ENCODE data around the gene OR51V1.
"Not testable (repeated sequence)": the region's sequence is repeated elsewhere in the genome, so short reads cannot be mapped to it uniquely, and the experiment has no call there.

Gene OR51V1

DNA sequence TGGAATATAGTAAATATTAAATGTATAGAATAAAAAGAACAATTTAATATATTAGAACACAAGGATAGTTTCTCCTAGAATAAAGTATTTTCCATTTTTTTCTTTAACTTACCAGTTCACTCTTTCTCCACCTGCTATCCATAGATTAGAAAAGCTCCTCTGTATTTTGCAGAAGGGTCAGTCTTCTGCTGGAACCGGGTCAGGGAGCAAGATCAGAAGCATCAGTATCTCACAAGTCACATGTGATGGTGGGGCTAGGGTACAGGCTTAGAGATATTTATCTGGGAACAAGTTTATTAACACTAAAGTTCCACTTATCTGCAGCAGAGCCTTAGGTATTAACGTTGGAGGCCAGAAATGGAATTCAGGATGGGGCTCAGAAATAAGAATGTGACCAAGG, 28.6 kb downstream of the OR51V1 start:
- no peak for DNase-seq (ENCODE audit: low read depth in 2 of 2)

DNA sequence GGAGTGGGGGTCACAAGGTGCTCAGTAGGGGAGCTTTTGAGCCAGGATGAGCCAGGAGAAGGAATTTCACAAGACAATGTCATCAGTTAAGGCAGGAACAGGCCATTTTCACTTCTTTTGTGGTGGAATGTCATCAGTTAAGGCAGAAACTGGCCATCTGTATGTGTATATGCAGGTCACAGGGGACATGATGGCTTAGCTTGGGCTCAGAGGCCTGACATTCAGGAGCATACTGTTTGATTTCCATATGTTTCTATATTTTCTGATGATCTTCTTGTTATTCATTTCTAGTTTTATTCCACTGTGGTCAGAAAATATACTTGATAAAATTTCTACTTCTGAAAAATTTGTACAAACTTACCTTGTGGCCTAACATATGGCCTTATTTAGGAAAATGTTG, 34.6 kb downstream of the OR51V1 start:
- not testable (repeated sequence) for DNase-seq (ENCODE audit: low read depth in 2 of 2)

DNA sequence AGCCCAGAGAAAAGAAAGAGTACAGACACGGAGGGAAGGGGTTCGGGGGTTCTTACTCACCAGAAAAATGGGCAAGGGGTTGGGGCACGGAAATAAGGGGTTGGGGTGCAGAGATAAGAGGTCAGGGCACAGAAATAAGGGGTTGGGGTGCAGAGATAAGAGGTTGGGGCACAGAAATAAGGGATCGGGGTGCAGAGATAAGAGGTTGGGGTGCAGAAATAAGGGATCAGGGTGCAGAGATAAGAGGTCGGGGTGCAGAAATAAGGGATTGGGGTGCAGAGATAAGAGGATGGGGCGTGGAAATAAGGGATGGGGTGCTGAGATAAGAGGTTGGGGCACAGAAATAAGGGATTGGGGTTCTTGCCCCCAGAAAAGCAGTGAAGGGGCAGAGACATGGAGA, 35.7 kb downstream of the OR51V1 start:
- not testable (repeated sequence) for DNase-seq (ENCODE audit: low read depth in 2 of 2)

DNA sequence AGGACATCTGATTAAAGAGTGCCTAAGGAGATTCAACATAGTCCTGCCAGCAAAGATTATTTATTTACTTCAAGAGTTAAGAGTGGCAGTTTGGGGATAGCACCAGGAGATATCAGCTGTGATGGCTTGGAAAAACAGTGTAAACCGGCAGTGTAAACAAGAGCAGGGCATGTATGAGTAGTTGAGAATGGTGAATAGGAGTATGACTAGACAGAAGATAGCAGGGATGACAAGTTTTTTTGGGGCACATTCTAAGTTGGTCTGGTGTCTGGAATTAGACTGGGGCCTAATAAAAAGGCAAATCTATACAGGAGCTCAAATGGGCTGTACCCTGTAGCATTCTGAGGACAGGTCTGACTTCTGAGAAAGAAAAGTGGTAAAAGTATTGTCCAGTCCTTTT, 39.4 kb downstream of the OR51V1 start:
- DNase-seq (ENCODE audit: low read depth in 2 of 2), result not testable (repeated sequence)

DNA sequence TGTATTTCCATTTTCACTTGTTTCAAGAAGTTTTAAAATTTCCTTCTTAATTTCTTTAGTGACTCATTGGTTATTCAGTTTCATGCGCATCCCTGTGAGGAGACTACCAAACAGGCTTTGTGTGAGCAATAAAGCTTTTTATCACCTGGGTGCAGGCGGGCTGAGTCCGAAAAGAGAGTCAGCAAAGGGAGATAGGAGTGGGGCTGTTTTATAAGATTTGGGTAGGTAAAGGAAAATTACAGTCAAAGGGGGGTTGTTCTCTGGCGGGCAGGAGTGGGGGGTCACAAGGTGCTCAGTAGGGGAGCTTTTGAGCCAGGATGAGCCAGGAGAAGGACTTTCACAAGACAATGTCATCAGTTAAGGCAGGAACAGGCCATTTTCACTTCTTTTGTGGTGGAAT, 40.3 kb downstream of the OR51V1 start:
- DNase-seq (ENCODE audit: low read depth in 2 of 2), result not testable (repeated sequence)

DNA sequence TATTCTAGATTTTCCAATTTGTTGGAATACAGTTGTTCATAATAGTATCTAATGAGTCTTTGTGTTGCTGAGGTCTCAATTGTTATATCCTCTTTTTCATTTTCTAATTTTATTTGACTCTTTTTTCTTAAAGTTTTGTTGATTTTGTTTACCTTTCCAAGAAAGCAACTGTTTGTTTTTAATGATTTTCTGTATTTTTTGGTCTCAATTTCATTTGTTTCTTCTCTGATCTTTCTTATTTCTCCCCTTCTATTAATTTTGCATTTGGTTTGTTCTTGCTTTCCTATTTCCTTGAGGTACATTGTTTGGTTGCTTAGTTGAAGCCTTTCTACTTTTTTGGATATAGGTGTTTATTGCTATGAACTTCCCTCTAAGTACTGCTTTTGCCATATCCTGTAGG, 40.7 kb downstream of the OR51V1 start:
- no peak for DNase-seq (ENCODE audit: low read depth in 2 of 2)

DNA sequence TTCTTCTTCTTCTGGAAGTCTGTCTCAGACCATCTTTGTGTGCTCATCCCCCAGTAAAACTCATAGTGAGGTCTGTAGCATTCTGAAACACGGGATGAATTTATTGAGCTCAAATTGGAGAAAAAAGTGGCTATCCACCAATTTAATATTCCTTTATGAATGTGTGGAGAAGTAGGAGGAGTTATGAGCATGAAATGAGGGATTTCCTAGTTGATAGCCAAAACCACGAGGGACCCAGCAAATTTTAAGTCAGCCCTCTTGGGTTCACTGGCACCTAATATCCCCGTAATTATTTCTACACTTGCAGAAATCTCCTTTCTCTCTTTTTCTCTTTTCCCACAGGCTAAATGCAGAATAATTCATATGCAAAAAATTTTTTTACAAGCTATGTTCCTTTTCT, 45.8 kb downstream of the OR51V1 start, which contains the start of gene OR52A1:
OR52A1 (minus strand) TSS at position 101 of the 400 bp plus-strand sequence. CDS start 2,388 bp downstream, outside the sequence.
- DNase-seq (ENCODE audit: low read depth in 2 of 2), result no peak

DNA sequence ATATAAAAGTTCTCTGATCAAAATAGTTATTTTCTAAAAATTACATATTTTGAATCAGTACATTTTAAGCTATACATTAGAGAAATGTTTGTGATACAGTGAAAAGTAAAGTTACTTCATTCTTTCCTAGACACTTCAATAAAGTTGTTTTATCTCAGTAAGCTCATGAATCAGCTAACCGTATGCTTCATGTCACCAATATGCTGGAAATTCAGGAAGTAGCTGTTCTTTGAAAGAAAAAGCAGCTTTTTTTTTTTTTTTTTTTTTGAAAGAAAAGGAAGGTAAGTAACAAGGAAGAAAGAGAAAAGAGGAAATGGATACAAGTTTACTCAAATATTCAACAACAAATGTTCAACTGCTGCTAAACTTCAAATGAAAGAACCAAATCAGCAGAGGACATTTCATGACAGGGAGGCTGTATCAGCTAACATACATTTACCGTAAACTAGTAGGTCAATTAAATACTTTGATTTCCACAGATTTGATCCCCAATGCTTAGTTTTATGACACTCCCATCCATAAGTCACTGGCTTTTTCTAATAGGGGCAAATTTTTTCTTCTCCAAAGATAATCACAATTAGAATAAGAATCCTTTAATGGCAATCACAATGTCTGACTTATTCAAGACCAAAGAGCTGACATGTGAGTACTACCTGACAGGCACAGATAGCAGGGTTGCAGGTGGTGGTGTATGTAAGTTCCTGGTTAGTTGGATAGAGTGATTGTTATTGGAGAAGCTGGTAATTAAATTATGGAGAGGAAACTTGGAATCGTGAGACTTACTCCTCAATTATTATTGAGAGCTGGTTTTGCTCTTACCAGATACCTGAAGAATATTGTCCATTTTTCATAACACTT, 46.7 kb downstream of the OR51V1 start:
- DNase-seq (ENCODE audit: low read depth in 2 of 2), result no peak

DNA sequence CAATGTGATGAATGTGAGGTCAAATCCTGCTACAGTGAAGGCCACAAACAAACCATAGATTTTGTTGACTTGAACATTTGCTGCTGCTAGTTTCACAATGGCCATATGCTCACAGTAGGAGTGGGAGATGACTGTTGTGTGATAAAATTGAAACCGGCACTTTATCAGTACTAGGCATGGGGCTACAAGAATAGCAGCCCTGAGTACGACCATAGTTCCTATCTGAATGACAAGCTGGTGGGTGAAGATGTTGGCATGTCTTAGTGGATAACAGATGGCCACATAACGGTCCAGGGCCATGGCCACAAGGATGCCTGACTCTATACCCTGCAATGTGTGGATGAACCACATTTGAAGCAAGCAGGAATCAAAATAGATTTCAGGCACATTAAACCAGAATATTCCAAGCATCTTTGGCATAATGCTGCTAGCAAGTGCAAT, 48.7 kb downstream of the OR51V1 start:
- DNase-seq (ENCODE audit: low read depth in 2 of 2), result no peak
